Activated CD4-positive, alpha-beta T cell treated with anti-CD3 and anti-CD28 coated beads, Interleukin-2, amount 50 U/mL, for 1 hour (primary cell): ENCODE results near the gene LOXL4.

ENCODE experiments used
- DNase-seq: peaks from one replicate; pipeline ENCODE4 v3.0.0-alpha.2; 2020

The LOXL4 gene

GRCh38 chr10:98267894-98268693 lies at the start of gene LOXL4:
Gene LOXL4, minus strand, starts transcription at chr10:98268194. Its CDS starts 5,175 bp downstream, at chr10:98263019.
- DNase-seq, result no peak

- no peak for DNase-seq
Measured at GRCh38 chr10:98316661-98317060, 48.7 kb upstream of the LOXL4 start.

- no peak for DNase-seq
Measured at GRCh38 chr10:98316170-98316569, 48.2 kb upstream of the LOXL4 start.

- no peak for DNase-seq
Measured at GRCh38 chr10:98314532-98315284, 46.7 kb upstream of the LOXL4 start.

- no peak for DNase-seq
Measured at GRCh38 chr10:98313598-98313997, 45.6 kb upstream of the LOXL4 start.

- DNase-seq, result no peak
Measured at GRCh38 chr10:98312822-98313221, 44.8 kb upstream of the LOXL4 start.

GRCh38 chr10:98312349-98312748 lies 44.4 kb upstream of the LOXL4 start:
- no peak for DNase-seq

- no peak for DNase-seq
Measured at GRCh38 chr10:98310701-98311100, 42.7 kb upstream of the LOXL4 start.

GRCh38 chr10:98309366-98310355 lies 41.7 kb upstream of the LOXL4 start:
- DNase-seq, result no peak

GRCh38 chr10:98308669-98309365 lies 40.8 kb upstream of the LOXL4 start:
- no peak for DNase-seq

- no peak for DNase-seq
Measured at GRCh38 chr10:98307916-98308541, 40.0 kb upstream of the LOXL4 start.

- no peak for DNase-seq
Measured at GRCh38 chr10:98306501-98306900, 38.5 kb upstream of the LOXL4 start.

GRCh38 chr10:98303569-98303968 lies 35.6 kb upstream of the LOXL4 start:
- no peak for DNase-seq

GRCh38 chr10:98302741-98303365 lies 34.9 kb upstream of the LOXL4 start:
- no peak for DNase-seq

- no peak for DNase-seq
Measured at GRCh38 chr10:98301664-98302319, 33.8 kb upstream of the LOXL4 start.

- DNase-seq, result no peak
Measured at GRCh38 chr10:98300526-98301229, 32.7 kb upstream of the LOXL4 start.

- no peak for DNase-seq
Measured at GRCh38 chr10:98299341-98299740, 31.3 kb upstream of the LOXL4 start.

- DNase-seq, result no peak
Measured at GRCh38 chr10:98296524-98296923, 28.5 kb upstream of the LOXL4 start.

GRCh38 chr10:98295907-98296306 lies 27.9 kb upstream of the LOXL4 start:
- DNase-seq, result no peak

GRCh38 chr10:98295401-98295811 lies 27.4 kb upstream of the LOXL4 start:
- DNase-seq, result no peak
